ENCODE measurements around the gene ICOS. TPM values are rescaled to one million over a fixed set of nuclear protein-coding genes. Genes with fewer than 3 reads are reported as not detected.
"Not testable (repeated sequence)": the region's sequence is repeated elsewhere in the genome, so short reads cannot be mapped to it uniquely, and the experiment has no call there.

Gene ICOS
- total RNA-seq, 1 experiment from 2014 or later: not detected

- not testable (repeated sequence) for H3K9me2 ChIP-seq (replicated peaks; ENCODE audit: insufficient read depth, low read length); H3K27me3 ChIP-seq (ENCODE audit: low read length); H4K20me1 ChIP-seq (ENCODE audit: insufficient read depth, low read depth, low read length); H3K9ac ChIP-seq (ENCODE audit: low read length); H2AFZ ChIP-seq (ENCODE audit: low read length); H3K9me3 ChIP-seq (ENCODE audit: low read length); H3K4me1 ChIP-seq (ENCODE audit: low read length); H3K4me3 ChIP-seq (ENCODE audit: low read length); H3K27ac ChIP-seq (ENCODE audit: low read length); H3K36me3 ChIP-seq (ENCODE audit: insufficient read depth, low read length); H3K4me2 ChIP-seq (ENCODE audit: low read depth, low read length, poor library complexity, severe bottlenecking); DNase-seq; H3K79me2 ChIP-seq (ENCODE audit: low read length)
Measured at GRCh38 chr2:203965190-203965589, 28.6 kb downstream of the ICOS start.

GRCh38 chr2:203971251-203971650 is 34.7 kb downstream of the ICOS start:
- H2AFZ ChIP-seq (ENCODE audit: low read length): no peak overlapping the region
- no peaks in the 10 kb centered on the region for H3K27me3 ChIP-seq (ENCODE audit: low read length)
- H3K79me2 ChIP-seq (ENCODE audit: low read length): no peaks in the 10 kb centered on the region

GRCh38 chr2:203972066-203972465 is 35.5 kb downstream of the ICOS start:
- H3K79me2 ChIP-seq (ENCODE audit: low read length): no peaks in the 10 kb centered on the region
- no peak overlapping the region for H3K27ac ChIP-seq (ENCODE audit: low read length)
- H2AFZ ChIP-seq (ENCODE audit: low read length): no peak overlapping the region
- no peaks in the 10 kb centered on the region for H3K9me3 ChIP-seq (ENCODE audit: low read length)
- H4K20me1 ChIP-seq (ENCODE audit: insufficient read depth, low read depth, low read length): no peaks in the 10 kb centered on the region
- H3K9ac ChIP-seq (ENCODE audit: low read length): no peak overlapping the region
- H3K27me3 ChIP-seq (ENCODE audit: low read length): no peaks in the 10 kb centered on the region
- DNase-seq: no peak
- H3K36me3 ChIP-seq (ENCODE audit: insufficient read depth, low read length): no peaks in the 10 kb centered on the region
- no peaks in the 10 kb centered on the region for H3K9me2 ChIP-seq (replicated peaks; ENCODE audit: insufficient read depth, low read length)
- no peak overlapping the region for H3K4me3 ChIP-seq (ENCODE audit: low read length)
- H3K4me2 ChIP-seq (ENCODE audit: low read depth, low read length, poor library complexity, severe bottlenecking): no peak overlapping the region
- no peaks in the 10 kb centered on the region for H3K4me1 ChIP-seq (ENCODE audit: low read length)

More at GRCh38 chr2:203971251-203971650, 34.7 kb downstream of the ICOS start:
- Histone ChIP-seq H3K27ac (ENCODE audit: low read length) (no peak overlapping the region), H3K36me3 (ENCODE audit: insufficient read depth, low read length) (no peaks in the 10 kb centered on the region), H4K20me1 (ENCODE audit: insufficient read depth, low read depth, low read length) (no peaks in the 10 kb centered on the region), H3K4me1 (ENCODE audit: low read length) (no peaks in the 10 kb centered on the region), H3K9me2 (replicated peaks; ENCODE audit: insufficient read depth, low read length) (no peaks in the 10 kb centered on the region), H3K4me3 (ENCODE audit: low read length) (no peak overlapping the region), H3K9me3 (ENCODE audit: low read length) (no peaks in the 10 kb centered on the region), H3K9ac (ENCODE audit: low read length) (no peak overlapping the region), H3K4me2 (ENCODE audit: low read depth, low read length, poor library complexity, severe bottlenecking) (no peak overlapping the region)
- no peak for DNase-seq

- Histone ChIP-seq H3K9ac (ENCODE audit: low read length) (no peak overlapping the region), H3K27me3 (ENCODE audit: low read length) (no peaks in the 10 kb centered on the region), H3K9me3 (ENCODE audit: low read length) (no peaks in the 10 kb centered on the region), H3K79me2 (ENCODE audit: low read length) (no peaks in the 10 kb centered on the region), H3K4me3 (ENCODE audit: low read length) (no peak overlapping the region), H3K36me3 (ENCODE audit: insufficient read depth, low read length) (no peaks in the 10 kb centered on the region), H4K20me1 (ENCODE audit: insufficient read depth, low read depth, low read length) (no peaks in the 10 kb centered on the region), H2AFZ (ENCODE audit: low read length) (no peak overlapping the region), H3K4me1 (ENCODE audit: low read length) (no peaks in the 10 kb centered on the region), H3K9me2 (replicated peaks; ENCODE audit: insufficient read depth, low read length) (no peaks in the 10 kb centered on the region), H3K27ac (ENCODE audit: low read length) (no peak overlapping the region), H3K4me2 (ENCODE audit: low read depth, low read length, poor library complexity, severe bottlenecking) (no peak overlapping the region)
- DNase-seq: no peak
Measured at GRCh38 chr2:203973000-203973399, 36.4 kb downstream of the ICOS start.

- Histone ChIP-seq H3K36me3 (ENCODE audit: insufficient read depth, low read length) (no peaks in the 10 kb centered on the region), H3K27me3 (ENCODE audit: low read length) (no peaks in the 10 kb centered on the region), H3K4me1 (ENCODE audit: low read length) (no peaks in the 10 kb centered on the region)
Measured at GRCh38 chr2:203973676-203974075, 37.1 kb downstream of the ICOS start.

GRCh38 chr2:203975912-203976311 is 39.3 kb downstream of the ICOS start:
- H3K27me3 ChIP-seq (ENCODE audit: low read length): no peaks in the 10 kb centered on the region
- no peaks in the 10 kb centered on the region for H4K20me1 ChIP-seq (ENCODE audit: insufficient read depth, low read depth, low read length)
- H3K79me2 ChIP-seq (ENCODE audit: low read length): no peaks in the 10 kb centered on the region
- no peaks in the 10 kb centered on the region for H3K36me3 ChIP-seq (ENCODE audit: insufficient read depth, low read length)
- H3K9me3 ChIP-seq (ENCODE audit: low read length): no peaks in the 10 kb centered on the region
- H3K9me2 ChIP-seq (replicated peaks; ENCODE audit: insufficient read depth, low read length): no peaks in the 10 kb centered on the region
- H2AFZ ChIP-seq (ENCODE audit: low read length): no peak overlapping the region
- H3K9ac ChIP-seq (ENCODE audit: low read length): no peak overlapping the region
- no peak overlapping the region for H3K27ac ChIP-seq (ENCODE audit: low read length)
- no peak for DNase-seq
- no peaks in the 10 kb centered on the region for H3K4me1 ChIP-seq (ENCODE audit: low read length)
- H3K4me2 ChIP-seq (ENCODE audit: low read depth, low read length, poor library complexity, severe bottlenecking): no peak overlapping the region
- no peak overlapping the region for H3K4me3 ChIP-seq (ENCODE audit: low read length)

More at GRCh38 chr2:203973676-203974075, 37.1 kb downstream of the ICOS start:
- Histone ChIP-seq H3K79me2 (ENCODE audit: low read length) (no peaks in the 10 kb centered on the region), H3K4me3 (ENCODE audit: low read length) (no peak overlapping the region), H2AFZ (ENCODE audit: low read length) (no peak overlapping the region), H3K27ac (ENCODE audit: low read length) (no peak overlapping the region), H3K9ac (ENCODE audit: low read length) (no peak overlapping the region), H3K9me2 (replicated peaks; ENCODE audit: insufficient read depth, low read length) (no peaks in the 10 kb centered on the region), H3K4me2 (ENCODE audit: low read depth, low read length, poor library complexity, severe bottlenecking) (no peak overlapping the region), H4K20me1 (ENCODE audit: insufficient read depth, low read depth, low read length) (no peaks in the 10 kb centered on the region), H3K9me3 (ENCODE audit: low read length) (no peaks in the 10 kb centered on the region)
- no peak for DNase-seq

- Histone ChIP-seq H3K79me2 (ENCODE audit: low read length) (no peaks in the 10 kb centered on the region), H3K9me2 (replicated peaks; ENCODE audit: insufficient read depth, low read length) (no peaks in the 10 kb centered on the region), H3K9me3 (ENCODE audit: low read length) (no peaks in the 10 kb centered on the region), H3K27me3 (ENCODE audit: low read length) (no peaks in the 10 kb centered on the region), H3K4me1 (ENCODE audit: low read length) (no peaks in the 10 kb centered on the region), H3K4me3 (ENCODE audit: low read length) (no peak overlapping the region), H4K20me1 (ENCODE audit: insufficient read depth, low read depth, low read length) (no peaks in the 10 kb centered on the region), H2AFZ (ENCODE audit: low read length) (no peak overlapping the region), H3K9ac (ENCODE audit: low read length) (no peak overlapping the region), H3K27ac (ENCODE audit: low read length) (no peak overlapping the region), H3K36me3 (ENCODE audit: insufficient read depth, low read length) (no peaks in the 10 kb centered on the region), H3K4me2 (ENCODE audit: low read depth, low read length, poor library complexity, severe bottlenecking) (no peak overlapping the region)
- DNase-seq: no peak
Measured at GRCh38 chr2:203982276-203982675, 45.7 kb downstream of the ICOS start.

GRCh38 chr2:203983064-203983715 is 46.6 kb downstream of the ICOS start:
- no peak overlapping the region for H3K9ac ChIP-seq (ENCODE audit: low read length)
- H2AFZ ChIP-seq (ENCODE audit: low read length): no peak overlapping the region
- H3K4me2 ChIP-seq (ENCODE audit: low read depth, low read length, poor library complexity, severe bottlenecking): no peak overlapping the region
- no peaks in the 10 kb centered on the region for H3K4me1 ChIP-seq (ENCODE audit: low read length)
- no peaks in the 10 kb centered on the region for H3K79me2 ChIP-seq (ENCODE audit: low read length)
- no peak for DNase-seq
- H3K27ac ChIP-seq (ENCODE audit: low read length): no peak overlapping the region
- H4K20me1 ChIP-seq (ENCODE audit: insufficient read depth, low read depth, low read length): no peaks in the 10 kb centered on the region
- H3K27me3 ChIP-seq (ENCODE audit: low read length): no peaks in the 10 kb centered on the region
- no peaks in the 10 kb centered on the region for H3K36me3 ChIP-seq (ENCODE audit: insufficient read depth, low read length)
- no peaks in the 10 kb centered on the region for H3K9me2 ChIP-seq (replicated peaks; ENCODE audit: insufficient read depth, low read length)
- no peak overlapping the region for H3K4me3 ChIP-seq (ENCODE audit: low read length)
- H3K9me3 ChIP-seq (ENCODE audit: low read length): no peaks in the 10 kb centered on the region

Data from Karpas-422 (cell line).